HL-60/S4 treated with phorbol 12-myristate 13-acetate at 8.2 ng/mL for 4 days and 3 days (cell line): ENCODE results near the gene SELP.

Experiments used
- in situ Hi-C: fragments of 300-500 bp; cut with MboI; formaldehyde crosslinking; loops from 2 replicates; pipeline ENCODE4 v1.15.0; 2022; ENCODE audit warnings: low sequenced_read_pairs

Gene SELP

GRCh38 chr1:169577981-169578738, 51.8 kb downstream of the SELP start:
- in situ Hi-C loops = no loop called here

DNA sequence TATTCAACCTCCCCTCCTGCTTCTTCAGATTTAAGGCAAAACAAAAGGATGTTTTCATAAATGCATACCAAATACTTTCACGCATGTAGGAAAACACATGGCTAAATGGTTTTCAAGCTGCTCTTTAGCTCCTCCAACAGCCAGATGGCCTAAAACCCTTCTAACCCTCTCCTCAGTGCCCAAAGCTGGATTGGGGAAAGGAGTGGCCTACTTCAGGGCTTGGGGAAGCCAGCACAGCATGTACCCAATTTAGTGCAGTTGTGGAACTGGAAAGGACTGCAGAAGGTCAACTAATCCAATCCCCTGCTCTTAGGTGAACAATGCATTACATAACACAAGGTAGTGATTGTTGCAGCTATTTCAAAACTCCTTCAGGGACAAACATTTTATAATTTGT, 53.0 kb downstream of the SELP start:
- in situ Hi-C loops = no loop called here

DNA sequence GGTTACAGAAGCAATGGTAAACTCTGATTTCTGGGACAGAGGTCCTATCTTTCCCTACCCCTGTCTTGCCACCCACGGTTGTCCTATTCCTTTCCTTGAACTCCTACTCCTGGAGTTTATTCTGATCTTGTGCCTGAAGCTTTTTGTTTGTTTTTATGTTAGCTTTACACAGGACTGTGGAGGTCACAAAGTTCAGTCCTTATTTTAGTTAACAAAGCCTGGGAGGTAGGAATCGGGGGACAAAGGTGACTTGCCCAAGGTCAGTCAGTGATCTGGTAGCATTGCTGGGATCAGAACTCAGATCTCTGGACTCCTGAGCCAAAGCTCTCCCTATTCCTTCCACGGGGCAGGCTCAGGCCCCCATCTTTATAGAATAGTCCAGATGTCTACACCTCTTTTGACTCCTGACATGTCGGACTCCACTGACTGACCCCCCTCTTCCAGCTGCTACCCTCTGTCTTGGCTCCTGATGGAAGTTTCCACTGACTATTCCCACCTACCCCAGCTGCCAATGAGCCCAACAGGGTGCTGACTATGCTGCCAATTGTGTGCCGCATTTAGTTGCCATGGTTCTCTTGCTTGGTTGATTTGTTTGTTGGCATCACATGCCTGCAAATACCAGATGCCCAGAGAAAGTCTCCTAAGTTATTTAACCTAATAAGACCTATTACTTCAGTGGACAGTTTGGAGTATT, 53.5 kb downstream of the SELP start:
- in situ Hi-C loops = no loop called here

DNA sequence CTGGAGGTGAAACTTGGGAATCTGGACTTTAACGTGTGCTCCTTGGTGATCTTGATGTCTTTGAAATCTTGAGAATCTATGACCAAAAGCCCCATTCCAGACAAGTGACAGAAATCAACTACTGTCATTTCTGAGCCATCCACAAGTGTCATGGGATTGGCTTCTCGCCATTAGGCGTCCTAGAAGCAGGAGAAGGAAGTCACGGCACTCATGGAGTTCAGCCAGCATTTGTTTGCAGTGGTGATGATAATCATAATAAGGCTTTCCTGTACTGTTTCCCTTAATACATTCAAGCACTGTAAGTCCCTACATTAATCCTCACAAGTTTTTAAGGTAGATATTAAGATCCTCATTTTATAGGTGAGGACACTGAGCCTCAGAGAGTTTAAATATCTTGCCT, 55.6 kb downstream of the SELP start:
- in situ Hi-C loops = loop anchor here (25.0 kb wide), 1 partner anchor 238 kb away; no protein-coding TSS in a partner anchor

GRCh38 chr1:169572187-169572586, 57.7 kb downstream of the SELP start:
- in situ Hi-C loops = loop anchor here (25.0 kb wide), 1 partner anchor 240 kb away; no protein-coding TSS in a partner anchor

GRCh38 chr1:169571450-169571849, 58.5 kb downstream of the SELP start:
- in situ Hi-C loops = loop anchor here (25.0 kb wide), 1 partner anchor 241 kb away; no protein-coding TSS in a partner anchor

DNA sequence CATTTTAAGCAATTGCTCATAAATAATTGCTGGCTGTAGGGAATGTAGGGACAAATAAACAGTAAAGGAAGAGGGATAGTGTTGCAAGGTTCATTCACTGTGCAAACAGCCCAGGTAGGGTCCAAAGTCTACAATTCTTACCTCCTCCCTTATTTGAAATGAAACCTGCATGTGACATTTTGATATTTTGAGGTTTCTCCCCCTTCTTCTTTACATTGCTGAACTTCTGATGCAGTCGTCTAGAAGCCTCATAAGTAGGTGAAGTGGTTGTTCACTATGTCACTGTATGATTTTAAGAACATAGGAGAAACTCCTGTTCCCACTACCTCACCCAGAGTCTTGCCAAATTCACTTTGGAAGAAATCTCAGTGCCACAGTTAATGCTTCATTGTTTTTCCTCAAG, 59.8 kb downstream of the SELP start:
- in situ Hi-C loops = loop anchor here (25.0 kb wide), 1 partner anchor 242 kb away; no protein-coding TSS in a partner anchor

DNA sequence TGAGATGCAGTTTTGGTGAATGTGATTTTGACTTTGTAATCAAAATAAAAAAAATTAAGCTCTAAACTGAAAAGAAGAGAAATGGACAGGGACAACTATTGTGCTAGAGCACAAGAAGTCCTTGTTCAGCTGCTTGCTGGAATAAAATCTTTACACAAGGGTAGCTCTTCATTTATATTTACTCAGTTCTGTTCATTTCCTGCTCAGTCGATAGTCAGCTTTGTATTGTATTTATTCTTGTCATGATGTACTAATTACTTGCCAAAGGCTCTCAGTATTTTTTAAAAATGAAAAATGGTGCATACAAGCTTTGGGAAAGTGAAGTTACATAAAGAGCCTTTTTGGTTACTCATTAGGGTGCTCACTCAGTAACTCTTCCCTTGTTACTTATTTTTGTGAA, 61.4 kb downstream of the SELP start:
- in situ Hi-C loops = loop anchor here (25.0 kb wide), 1 partner anchor 244 kb away; no protein-coding TSS in a partner anchor

DNA sequence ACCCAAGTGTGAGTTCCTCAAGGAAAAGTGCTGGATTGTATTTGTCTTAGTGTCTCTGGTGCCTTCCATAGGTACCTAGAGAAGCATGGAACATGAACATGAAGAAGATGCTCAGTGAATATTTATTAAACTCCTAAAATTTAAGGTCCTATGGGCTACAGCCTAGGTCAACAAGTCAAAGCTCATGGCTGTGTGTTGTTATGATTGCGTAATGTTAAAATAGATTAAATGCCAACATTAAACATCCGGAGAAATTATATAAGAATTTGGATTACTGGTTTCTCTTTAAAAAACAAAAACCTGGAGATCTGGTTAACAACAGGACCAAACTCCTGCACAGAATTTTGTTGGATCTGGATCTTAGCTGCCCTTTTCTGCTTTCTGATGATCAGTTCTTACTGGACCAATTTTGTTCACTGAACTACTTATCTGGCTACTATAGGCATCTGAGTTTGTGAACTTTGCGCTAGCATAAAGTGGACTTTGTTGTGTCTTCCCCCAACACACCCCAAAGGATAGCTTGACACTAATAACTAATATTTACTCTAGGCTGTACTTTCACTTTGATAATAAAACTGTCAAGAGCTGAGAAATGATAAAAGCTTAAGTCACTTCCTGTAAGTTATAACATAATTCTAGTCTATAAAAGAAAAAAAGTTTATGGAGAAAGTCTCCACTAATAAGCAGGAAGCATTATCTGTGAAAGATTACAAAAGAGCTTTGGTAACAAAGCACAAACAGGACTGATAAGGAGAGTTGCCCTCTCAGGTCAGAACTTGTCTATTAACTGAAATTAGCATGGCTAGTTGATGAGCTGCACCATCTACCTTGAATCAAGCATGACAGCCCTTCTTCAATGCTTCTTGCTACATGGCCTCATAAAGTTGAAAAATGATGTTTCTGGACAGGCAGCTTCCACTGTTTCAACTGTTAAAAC, 64.3 kb downstream of the SELP start:
- in situ Hi-C loops = loop anchor here (25.0 kb wide), 1 partner anchor 247 kb away; no protein-coding TSS in a partner anchor

DNA sequence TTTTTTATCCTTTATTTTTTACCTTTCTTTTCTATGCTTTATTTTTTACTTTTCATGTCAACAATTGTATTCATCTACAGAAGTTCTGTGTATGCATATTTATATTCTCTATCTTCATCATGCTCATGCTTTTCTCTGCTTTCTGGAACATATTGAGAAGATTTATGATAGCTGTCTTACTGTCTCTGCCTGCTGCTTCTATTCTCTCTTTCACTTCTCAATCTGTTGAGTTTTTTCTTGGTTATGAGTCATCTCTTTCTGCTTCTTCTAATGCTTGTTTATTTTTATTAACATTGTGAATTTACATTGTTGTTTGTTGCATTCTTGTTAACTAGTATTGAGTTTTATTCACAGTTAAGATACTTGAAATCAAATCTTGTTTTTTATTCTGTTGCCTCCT, 66.3 kb downstream of the SELP start:
- in situ Hi-C loops = loop anchor here (25.0 kb wide), 1 partner anchor 249 kb away; no protein-coding TSS in a partner anchor

- in situ Hi-C loops = loop anchor here (25.0 kb wide), 1 partner anchor 249 kb away; no protein-coding TSS in a partner anchor
These were observed 66.8 kb downstream of the SELP start for GRCh38 chr1:169563019-169563615.

DNA sequence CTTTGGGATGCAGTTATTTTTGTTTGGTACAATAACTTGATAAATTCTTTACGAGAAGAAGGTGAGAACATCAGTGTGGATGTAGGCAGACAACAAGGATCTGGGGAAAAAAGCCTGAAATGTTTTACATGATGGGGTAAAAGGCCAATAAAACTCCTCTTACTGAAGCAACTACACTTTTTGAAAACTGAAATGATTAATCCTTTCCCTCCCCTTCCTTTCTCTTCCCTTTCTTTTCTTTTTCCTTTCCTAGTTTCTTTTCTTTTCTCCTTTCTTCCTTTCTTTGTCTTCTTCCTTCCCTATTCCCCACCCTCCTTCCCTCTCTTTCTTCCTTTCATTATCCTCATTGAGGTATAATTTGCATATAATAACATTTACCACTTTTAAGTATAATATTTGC, 68.2 kb downstream of the SELP start:
- in situ Hi-C loops = loop anchor here (25.0 kb wide), 1 partner anchor 251 kb away; no protein-coding TSS in a partner anchor

DNA sequence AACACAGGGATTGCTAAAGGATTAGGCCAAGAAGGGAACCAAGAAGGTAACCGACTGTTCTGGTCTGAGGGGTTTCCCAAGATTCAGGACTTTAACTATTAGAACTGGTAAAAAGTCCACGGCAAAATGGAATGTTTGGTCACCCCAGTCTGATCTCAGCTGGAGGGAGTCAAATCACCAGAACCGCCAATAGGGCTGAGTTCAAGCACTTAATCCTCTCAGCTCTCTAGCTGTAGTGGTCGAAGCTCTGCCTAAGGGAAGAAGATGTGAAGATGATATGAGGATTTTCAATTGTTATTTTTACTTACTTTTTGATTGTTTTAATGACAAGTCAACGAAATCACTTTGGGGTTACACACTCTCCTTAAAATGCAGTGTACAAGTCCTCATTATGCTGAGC, 72.8 kb downstream of the SELP start:
- in situ Hi-C loops = loop anchor here (25.0 kb wide), 1 partner anchor 255 kb away; no protein-coding TSS in a partner anchor

DNA sequence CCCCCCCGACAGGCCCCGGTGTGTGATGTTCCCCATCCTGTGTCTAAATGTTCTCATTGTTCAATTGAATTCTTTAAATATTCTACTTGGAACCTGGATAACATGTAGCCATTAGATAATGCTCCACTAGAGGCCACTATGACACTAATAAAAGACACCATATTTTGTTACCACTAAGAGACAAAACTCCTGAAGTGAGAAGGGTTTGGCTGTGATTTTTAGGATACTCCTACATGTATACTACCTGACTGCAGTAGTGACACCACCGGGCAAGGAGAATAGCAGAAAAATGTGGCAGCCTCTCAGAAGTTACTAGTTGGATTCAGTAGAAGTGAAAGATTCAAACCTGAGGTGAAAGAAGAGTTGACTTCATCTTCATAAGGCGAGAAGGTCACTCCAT, 79.6 kb downstream of the SELP start:
- in situ Hi-C loops = loop anchor here (25.0 kb wide), 1 partner anchor 262 kb away; no protein-coding TSS in a partner anchor

GRCh38 chr1:169548282-169548681, 81.6 kb downstream of the SELP start:
- in situ Hi-C loops = no loop called here

DNA sequence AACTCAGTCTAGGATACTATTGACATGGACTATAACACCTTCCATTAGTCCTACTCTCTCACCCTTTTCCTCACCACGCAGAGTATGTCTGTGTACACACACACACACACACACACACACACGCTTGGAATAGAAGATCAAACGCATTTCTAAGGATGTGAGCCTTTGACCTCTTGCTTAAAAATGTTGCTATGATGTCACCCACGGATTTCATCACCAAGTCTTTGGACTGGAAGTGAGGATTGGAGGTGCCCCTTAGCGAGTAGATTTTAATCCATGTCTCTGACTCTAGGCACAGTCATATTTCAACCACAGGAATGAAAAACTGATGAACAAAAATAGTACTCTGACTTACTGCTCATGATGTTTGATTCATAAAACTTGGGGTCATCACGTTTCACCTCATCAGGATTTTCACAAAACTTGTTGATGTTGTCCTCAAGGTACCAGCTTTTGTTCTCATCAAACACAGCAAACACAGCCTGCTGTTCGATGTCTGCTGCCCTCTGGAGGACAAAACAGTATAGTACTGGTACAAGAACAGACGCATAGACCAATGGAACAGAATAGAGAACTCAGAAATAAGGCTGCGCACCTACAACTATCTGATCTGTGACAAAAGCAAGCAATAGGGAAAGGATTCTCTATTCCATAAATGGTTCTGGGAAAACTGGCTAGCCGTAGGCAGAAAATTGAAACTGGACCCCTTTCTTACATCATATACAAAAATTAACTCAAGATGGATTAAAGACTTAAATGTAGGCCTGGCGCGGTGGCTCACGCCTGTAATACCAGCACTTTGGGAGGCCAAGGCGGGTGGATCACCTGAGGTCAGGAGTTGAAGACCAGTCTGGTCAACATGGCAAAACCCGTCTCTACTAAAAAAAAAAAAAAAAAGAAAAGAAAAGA, 83.6 kb downstream of the SELP start:
- in situ Hi-C loops = no loop called here

DNA sequence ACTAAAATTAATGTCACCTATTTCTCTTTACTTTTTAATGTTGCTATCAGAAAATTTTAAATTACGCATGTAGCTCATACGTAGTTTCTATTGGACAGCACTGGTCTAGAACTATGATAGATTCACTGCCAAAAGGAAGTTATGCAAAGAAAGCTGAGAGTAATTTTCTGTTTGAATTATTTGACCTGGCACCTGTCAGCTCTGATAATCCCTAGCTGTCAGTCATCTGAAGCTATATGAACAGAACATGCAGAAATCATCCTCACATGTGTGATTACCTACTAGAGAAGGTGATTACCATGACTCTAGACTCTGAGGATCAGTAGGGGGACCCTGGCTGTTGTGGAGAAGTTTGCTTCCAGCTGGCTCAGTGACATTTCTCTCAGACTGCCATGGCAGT, 84.5 kb downstream of the SELP start:
- in situ Hi-C loops = no loop called here

DNA sequence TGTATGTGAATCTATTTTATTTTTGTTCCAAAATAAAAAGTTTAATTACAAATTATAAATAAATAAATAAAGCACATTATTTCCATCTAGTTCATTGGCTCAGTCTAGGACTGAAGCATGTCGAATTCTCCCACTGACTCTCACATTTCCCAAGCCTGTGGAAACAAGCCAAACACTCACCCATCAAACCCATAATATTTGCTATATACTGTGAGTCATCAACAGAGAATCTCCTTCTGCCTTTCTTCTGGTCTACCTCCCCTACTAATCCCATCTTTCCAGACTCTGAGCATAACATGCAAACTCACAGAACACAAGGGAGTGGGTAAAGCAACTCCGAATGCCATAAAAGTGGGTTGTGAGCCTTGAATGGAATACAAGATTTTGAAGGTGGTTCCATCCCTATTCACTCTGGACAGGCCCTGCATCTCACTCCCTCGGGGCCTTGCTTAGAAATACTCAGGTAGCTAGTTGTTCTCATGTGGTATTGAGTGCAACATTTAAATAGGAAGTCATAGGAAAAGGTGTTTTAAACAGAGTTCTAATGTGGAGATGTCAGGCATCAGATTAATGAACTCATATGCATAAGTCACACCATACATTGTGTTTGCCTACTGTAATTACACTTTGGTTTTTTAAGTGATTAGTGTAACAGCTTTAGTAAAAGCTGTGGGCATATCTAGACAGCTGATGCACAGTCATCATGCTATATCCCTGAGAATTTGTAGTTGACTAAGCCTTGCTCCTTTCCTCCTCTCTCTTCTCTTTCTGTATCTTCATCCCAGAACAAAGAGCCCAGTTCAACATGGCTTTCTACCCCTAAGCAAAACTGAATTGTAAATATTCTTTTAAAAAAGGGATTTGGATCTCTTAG, 90.7 kb downstream of the SELP start:
- in situ Hi-C loops = no loop called here
